GM19043 (cell line): ENCODE data around the gene RPTOR.
"Not testable (repeated sequence)": the region's sequence is repeated elsewhere in the genome, so short reads cannot be mapped to it uniquely, and the experiment has no call there.

ENCODE experiments used
- ATAC-seq: cut with Tn5 transposase; IDR thresholded peaks from one replicate; pipeline ENCODE4 v1.9.1; 2021; ENCODE audit warnings: low read depth; ENCODE audit not compliant: unreplicated experiment

Gene RPTOR

GRCh38 chr17:80864751-80865150 lies 320.1 kb downstream of the RPTOR start:
- ATAC-seq: no peak

DNA sequence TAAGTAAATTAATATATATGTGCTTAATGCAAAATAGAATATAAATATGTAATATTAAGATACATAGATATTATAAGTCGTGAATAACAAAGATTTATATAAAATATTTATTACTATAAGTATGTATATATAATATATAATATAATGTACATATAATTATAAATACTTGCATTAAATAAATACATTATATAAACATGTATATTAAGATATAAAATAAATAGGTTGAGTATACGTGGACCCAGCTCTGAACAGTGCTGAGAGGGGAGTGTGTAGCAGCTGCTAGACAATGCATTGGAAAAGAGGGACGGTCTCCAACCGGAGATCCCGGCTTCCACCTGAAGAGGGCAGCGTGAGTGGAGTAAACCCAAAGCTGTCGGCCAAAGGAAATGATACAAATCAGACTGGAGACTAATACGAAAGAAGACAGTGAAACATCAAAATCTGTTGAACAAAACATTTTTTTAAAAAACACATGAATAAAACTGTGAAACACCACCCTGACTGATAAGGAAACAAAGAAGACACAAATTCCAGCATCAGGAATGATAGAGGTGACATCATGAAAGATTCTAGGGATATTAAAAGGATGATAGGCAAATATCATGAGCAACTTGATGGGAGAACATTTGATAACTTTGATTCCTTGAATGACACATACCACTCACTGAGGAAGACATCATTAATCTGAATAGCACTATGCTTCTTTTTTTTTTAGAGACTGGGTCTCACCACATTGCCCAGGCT lies 321.6 kb downstream of the RPTOR start:
- ATAC-seq: no peak

GRCh38 chr17:80868022-80868609 lies 323.5 kb downstream of the RPTOR start:
- ATAC-seq: no peak

- ATAC-seq: no peak
Measured at GRCh38 chr17:80869481-80870145, 325.0 kb downstream of the RPTOR start.

DNA sequence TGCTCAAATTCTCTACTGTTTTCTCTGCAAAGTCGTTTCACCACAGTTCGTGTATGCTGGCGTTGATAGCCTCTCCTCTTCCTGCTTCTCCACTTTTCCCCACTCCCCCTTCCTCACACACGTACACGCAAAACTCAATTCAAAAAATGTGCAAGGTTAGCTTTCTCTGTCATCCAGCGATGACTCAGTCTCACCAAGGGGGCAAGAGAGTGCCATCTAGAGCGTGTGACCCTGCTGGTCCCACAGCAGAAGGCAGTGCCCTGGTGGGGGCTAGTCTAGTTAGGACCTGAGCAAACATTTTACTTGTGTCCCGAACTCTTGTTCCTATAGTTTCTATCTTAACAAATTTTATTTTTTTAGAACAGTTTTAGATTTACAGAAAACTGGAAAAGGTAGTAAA lies 325.8 kb downstream of the RPTOR start:
- ATAC-seq: no peak

GRCh38 chr17:80871341-80871740 lies 326.7 kb downstream of the RPTOR start:
- ATAC-seq: no peak

DNA sequence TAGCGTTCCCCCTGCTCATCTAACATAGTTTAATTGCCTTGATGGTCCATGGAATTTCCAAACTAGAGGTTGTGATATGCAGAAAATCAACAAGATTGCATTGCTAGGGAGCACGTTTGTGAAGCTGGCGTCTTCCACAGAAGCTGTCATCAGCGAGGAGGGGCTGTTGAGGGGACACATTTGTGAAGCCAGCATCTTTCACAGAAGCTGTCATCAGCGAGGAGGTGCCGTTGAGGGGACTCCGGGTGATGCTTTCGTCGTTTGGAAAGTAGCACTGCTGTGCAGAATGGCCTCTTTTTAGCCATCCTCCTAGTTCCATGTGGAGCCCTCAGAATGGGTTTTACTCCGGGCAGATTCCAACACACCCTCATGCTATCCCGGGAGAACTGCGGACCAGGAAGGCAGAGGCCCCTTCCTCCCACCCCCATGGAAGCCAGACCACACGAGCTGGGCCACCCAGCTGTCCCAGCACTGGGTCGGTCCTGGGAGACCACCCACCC lies 327.4 kb downstream of the RPTOR start:
- ATAC-seq: no peak

- no peak for ATAC-seq
Measured at GRCh38 chr17:80872501-80873306, 328.1 kb downstream of the RPTOR start.

GRCh38 chr17:80873307-80873951 lies 328.8 kb downstream of the RPTOR start:
- no peak for ATAC-seq

DNA sequence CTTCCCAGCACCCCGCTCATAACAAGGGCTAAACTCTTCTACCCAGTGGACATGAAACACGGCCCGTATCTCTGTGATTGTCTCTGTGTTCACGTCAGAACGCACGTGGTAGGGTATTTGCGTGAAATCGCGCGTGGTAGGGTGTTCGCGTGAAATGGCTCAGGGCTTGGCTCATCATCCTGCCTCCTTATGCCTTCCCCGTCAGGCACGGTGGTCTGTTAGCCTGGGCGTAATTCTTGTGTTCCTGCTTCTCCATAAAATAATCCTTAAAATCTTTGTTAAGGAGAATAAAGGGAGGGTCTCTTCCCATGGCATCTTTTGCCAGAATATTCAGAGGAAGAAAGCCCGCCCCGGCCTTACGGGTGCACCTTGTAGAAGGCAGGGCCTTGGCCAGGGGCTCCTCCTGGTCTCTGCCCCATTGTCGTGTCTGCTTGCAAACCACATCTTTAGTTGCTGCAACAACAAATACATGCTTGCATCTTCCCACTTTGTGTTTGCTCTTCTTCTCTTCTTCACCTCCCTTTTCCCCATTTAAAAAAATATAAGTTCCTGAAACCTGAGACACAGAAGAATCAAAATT lies 330.3 kb downstream of the RPTOR start:
- no peak for ATAC-seq

DNA sequence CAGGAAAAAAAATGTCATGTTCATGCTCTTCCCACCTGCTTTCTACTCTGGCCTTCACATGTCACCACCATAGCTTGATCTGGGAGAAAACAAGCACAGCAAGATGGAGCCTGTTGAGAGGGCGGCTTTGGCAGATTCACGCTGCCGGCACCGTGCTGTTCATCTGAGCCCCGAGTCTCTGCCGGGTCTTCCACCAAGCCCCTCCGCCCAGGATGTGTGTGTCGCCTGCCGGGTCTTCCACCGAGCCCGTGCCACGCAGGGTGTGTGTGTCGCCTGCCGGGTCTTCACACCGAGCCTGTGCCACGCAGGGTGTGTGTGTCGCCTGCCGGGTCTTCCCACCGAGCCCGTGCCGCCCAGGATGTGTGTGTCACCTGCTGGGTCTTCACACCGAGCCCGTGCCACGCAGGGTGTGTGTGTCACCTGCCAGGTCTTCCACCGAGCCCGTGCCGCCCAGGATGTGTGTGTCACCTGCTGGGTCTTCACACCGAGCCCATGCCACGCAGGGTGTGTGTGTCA lies 330.9 kb downstream of the RPTOR start:
- not testable (repeated sequence) for ATAC-seq

DNA sequence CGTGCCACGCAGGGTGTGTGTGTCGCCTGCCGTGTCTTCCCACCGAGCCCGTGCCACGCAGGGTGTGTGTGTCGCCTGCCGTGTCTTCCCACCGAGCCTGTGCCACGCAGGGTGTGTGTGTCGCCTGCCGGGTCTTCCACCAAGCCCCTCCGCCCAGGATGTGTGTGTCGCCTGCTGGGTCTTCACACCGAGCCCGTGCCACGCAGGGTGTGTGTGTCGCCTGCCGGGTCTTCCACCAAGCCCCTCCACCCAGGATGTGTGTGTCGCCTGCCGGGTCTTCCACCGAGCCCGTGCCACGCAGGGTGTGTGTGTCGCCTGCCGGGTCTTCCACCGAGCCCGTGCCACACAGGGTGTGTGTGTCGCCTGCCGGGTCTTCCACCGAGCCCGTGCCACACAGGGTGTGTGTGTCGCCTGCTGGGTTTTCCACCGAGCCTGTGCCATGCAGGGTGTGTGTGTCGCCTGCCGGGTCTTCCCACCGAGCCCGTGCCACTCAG lies 331.9 kb downstream of the RPTOR start:
- not testable (repeated sequence) for ATAC-seq

DNA sequence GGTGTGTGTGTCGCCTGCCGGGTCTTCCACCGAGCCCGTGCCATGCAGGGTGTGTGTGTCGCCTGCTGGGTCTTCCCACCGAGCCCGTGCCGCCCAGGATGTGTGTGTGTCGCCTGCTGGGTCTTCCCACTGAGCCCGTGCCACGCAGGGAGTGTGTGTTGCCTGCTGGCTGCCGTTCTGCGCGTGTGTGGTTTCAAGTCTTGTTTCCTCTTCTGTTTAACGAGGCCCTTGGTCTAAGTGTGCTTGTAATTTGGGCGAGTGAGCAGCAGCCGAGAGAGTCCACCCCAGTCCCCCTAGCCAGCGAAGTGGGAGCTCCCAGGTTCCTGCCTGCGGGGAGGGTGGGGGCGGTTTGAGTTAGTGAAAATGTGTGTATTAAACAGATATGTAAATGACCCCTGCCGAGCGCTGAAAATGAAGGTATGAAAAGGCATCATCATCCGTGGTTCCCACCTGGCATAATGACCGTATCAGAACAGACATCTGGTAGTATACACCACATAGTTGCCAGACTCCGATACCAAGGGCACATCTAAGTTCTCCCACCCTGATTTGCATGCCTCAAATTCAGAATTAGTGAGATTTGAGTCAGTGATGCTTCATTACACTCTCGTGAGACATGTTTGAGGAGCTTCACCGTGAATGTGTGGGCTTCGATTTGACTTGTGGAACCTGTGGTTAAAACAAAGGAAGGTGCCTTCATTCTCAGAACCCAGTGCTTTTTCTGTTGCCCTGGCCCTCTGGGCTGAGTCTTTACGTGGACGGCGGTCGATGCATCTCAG lies 332.5 kb downstream of the RPTOR start:
- peak; percentile 80 for ATAC-seq

DNA sequence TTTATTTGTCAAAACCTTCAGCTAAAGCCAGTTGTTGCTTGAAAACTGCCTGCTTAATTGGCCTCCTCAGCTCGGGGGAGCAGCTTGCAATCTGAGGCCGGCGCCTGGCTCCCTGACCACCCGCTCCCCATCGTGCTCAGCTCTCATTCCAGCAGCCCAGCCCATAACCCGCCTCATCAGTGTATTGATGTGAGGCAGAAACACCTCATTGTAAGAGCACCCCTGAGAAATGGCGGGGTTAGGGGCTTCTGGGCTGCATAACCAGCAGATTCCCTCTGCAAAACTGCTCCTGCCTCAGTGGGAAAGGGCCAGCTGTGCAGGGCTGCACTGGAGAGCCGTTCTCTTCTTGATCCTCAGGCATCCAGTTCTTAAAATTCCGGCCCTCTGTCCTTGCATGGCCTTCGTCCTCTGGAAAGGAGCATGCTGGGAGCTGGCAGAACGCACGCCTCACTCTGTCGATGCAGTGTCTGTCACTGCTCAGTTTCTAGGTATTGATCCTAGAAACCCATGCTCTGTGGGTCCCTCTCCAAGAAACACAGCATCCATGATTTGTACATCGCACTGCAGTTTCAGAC lies 333.2 kb downstream of the RPTOR start:
- ATAC-seq: no peak

DNA sequence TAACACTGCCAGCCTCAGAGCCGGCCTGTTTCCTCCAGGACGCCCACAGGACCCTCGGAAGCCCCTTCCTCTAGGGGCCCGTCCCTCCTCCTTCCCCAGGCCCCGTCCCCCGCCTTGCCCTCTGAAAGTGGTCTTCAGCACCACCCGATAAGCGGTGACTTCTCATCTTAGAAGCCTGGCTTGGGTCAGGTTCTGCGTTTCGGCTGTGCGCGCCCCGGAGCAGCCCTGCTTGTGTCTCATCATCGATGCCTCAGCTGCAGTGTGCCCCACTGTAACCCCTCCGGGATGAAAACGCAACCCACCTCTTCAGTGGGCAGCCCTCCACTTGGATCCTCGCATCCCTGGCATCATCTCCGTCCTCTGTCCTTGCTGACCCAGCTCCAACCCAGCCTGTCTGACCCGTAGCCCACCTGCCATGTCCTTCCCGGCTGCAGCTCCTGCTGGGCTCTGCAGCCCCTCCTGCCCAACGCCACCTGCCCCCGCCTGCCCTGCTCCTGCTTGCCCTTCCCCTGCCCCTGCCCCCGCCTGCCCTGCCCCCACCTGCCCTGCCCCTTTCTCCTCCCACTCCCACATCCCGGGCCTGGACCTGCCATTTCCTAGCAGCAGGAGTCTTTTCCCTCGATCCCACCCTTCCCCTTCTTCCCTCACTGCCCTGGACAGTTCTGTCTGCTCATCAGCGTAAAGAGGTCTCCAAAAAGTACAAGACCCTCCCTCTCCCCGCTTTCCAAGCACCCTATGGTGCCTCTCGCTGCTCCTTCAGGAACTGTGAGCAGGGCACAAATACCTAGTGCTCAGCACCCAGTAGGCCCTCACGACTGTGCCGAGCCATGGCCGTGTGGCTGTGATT lies 334.5 kb downstream of the RPTOR start:
- ATAC-seq: no peak

DNA sequence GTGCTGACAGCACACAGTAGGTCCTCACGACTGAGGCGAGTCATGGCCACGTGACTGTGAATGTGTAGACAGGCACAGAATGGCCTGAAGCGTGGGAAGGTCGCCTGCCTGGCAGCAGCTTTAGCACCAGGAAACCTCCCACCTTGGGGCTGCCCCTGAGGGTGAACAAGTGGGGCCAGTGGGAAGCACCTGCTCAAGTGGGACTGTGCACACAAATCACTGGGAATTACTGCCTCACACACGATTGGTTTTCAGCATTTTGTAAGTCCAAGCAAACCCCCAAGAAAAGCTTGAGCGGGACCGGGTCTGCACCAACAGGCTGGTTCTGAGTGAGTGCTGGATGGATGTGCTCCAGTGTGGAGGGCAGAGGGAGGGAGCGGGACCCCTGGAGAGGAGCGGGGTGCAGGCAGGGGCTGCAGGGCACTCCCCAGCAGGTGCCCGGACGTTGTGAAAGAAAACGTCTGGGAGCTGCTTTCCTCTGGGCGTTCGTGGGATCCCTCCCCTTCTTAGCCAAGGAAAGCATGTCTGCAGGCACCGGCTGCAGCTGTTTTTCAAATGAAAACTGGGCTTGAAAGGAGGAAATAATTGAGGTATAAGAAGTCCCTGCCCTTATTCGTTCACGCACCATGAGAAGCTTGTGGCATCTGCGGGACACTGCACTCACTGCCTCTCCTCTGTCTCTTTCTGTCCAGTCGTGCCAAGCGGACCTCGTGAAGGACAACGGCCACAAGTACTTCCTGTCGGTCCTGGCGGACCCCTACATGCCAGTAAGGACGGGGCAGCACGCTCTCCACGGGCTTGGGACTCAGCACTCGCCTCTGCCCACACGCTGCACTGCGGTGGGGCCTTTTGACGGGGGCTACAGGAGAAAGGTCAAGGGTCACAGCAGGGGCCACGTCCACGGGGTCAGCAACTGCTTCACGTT lies 335.3 kb downstream of the RPTOR start:
- no peak for ATAC-seq

DNA sequence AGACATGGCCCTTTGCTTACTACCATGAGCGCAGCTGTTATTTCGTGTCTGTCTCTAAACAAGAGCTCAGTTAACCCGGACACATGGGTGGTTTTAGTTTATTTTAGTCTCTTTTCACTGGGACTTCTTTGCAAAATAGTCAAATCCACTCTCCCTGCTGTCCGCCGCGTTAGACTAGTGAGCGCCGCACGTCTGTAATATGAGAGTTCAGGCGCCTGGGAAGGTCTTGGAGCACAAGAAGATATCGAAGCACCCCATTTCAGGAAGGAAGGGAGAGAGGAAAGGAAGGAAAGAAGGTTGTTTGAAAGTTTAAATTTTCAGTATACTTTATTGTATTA lies 336.0 kb downstream of the RPTOR start:
- no peak for ATAC-seq
